Sigmoid colon (tissue), 4 donors: Measurements from ENCODE around the gene GPC3.

Experiments used
- CTCF ChIP-seq, 4 experiments: fragments of 450-650 bp in 3 of 4; fragments of 200-600 bp in 1 of 4; IDR thresholded peaks; one replicate each; pipeline ENCODE4 v1.5.1; 2016 to 2019; ENCODE audit warnings: antibody characterized with exemption in 4 of 4, mild to moderate bottlenecking in 3 of 4, moderate library complexity in 2 of 4
- EP300 ChIP-seq, 4 donors: sonication (generic); formaldehyde crosslinking; IDR thresholded peaks; one replicate each; pipeline ENCODE4 v1.6.1; 2017; ENCODE audit warnings: antibody characterized with exemption in 4 of 4
- POLR2A ChIP-seq, 2 donors: fragments of 450-650 bp; IDR thresholded peaks; one replicate each; pipeline ENCODE4 v1.6.1; 2016; ENCODE audit warnings: antibody characterized with exemption in 2 of 2, mild to moderate bottlenecking in 2 of 2, moderate library complexity in 2 of 2
- POLR2AphosphoS5 ChIP-seq, 4 donors: sonication (generic); formaldehyde crosslinking; IDR thresholded peaks; one replicate each; pipeline ENCODE4 v1.6.1; 2017; ENCODE audit warnings: antibody characterized with exemption in 4 of 4

DNA sequence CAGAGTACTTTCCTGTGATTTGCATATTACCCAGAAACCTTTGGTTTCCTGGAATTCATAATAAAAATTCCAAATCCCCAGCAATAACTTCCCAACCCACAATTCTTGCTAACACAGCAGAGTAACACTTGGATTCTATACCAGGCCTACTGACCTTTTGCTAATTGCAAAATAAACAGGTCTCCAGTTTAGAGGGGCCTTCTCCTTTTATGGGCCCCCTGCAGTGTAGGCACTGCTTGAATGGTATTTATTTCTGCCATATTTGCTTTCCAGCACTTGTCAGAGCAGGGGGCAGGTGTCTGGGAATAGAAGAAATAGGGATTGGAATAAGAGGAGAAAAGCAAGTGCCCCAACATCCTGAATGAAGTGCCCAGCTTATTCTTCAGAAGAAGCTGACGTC lies 25.3 kb upstream of the GPC3 start:
- TF ChIP-seq POLR2AphosphoS5 (IDR thresholded peaks at IDR 0.05), result no peak
- no peak for TF ChIP-seq EP300 (IDR thresholded peaks at IDR 0.05)
- TF ChIP-seq CTCF (IDR thresholded peaks at IDR 0.05), result no peak
- no peak for TF ChIP-seq POLR2A (IDR thresholded peaks at IDR 0.05)
